Measurements from ENCODE around the gene TSPAN33. TPM values are rescaled to one million over a fixed set of nuclear protein-coding genes. Genes with fewer than 3 reads are reported as not detected.
A peak's percentile ranks its signal among the peaks of the same experiment; 100 is the strongest.

The TSPAN33 gene
- total and polyA plus RNA-seq, 8 donors, result 6.9 to 37.9 (median 16.7) TPM

DNA sequence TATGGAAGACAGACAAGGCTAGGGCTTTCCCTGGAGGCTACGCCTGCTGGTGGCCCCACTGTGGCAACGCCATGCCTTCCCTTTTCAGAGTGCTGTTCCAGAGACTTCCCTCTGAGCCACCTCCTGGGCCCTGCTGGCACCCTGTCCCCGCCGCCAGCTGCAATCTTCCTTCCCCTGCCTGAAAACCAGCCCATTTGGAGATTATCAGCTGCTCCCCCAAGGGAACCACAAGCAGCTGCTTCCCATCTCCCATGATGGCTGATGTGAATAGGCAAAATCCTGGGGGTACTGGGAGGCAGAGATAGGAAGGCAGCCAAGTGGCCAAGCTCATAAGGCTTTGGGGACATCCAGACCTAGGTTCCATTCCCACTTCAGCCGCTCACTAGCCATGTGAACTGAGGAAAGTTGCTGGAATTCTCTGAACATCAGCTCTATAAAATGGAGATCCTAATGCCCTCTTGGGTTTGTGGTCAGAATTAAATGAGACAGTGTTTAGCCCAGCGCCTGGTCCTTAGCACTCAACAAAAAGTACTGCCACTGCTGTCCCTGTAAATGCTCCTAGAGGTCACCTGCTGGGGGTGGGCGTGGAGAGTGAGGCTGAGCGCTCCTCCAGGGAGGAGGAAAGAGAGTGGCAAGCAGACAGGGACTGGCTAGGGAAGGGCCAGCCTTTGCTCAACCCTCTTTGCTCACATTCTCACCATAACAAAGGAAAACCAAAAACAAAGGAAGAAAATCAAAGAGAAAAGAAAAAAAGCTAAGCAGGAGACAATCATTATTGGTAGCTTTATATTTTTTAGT, 5.9 kb downstream of the TSPAN33 start:
- no peaks in the 10 kb centered on the region for H3K9me3 ChIP-seq
- WGBS, 2 donors, result 83 to 87% methylated on average over 8 of the region's 8 CpGs
- no peak overlapping the region for H3K4me3 ChIP-seq
- DNase-seq (no peak), FAIRE-seq (no peak), ATAC-seq (peak in 2 of 4 donors; percentile 44 to 68)
- H3K27ac ChIP-seq, result no peak overlapping the region
- no peaks in the 10 kb centered on the region for H3K27me3 ChIP-seq
- no peaks in the 10 kb centered on the region for H3K36me3 ChIP-seq
- TF ChIP-seq, protein P1, sequence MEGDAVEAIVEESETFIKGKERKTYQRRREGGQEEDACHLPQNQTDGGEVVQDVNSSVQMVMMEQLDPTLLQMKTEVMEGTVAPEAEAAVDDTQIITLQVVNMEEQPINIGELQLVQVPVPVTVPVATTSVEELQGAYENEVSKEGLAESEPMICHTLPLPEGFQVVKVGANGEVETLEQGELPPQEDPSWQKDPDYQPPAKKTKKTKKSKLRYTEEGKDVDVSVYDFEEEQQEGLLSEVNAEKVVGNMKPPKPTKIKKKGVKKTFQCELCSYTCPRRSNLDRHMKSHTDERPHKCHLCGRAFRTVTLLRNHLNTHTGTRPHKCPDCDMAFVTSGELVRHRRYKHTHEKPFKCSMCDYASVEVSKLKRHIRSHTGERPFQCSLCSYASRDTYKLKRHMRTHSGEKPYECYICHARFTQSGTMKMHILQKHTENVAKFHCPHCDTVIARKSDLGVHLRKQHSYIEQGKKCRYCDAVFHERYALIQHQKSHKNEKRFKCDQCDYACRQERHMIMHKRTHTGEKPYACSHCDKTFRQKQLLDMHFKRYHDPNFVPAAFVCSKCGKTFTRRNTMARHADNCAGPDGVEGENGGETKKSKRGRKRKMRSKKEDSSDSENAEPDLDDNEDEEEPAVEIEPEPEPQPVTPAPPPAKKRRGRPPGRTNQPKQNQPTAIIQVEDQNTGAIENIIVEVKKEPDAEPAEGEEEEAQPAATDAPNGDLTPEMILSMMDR (IDR thresholded peaks at IDR 0.05), result no peak
- H3K4me1 ChIP-seq, result peaks cover 0 to 5% (median 0%) of the 10 kb centered on the region in 3 donors
- intact Hi-C loops (cut with DNase I), result no loop called here

DNA sequence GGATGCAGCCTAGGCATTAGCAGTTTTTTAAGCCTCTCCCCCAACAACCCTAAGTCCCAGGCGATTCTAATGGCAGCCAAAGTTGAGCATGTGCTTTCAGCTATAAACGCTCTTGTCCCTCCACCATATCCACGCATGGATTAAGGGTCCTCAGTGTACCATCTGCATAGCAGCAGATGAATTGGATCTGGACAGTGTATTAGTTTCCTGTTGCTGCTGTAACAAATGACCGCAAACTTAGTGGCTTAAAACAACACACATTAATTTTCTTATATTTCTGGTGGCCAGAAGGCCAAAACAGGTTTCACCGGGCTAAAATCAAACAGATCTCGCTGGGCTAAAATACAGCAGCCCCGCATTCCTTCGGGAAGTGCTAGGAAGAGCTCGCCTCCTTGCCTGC, 13.1 kb downstream of the TSPAN33 start:
- Histone ChIP-seq H3K27ac (no peak overlapping the region), H3K4me3 (no peak overlapping the region), H3K9me3 (no peaks in the 10 kb centered on the region), H3K4me1 (no peaks in the 10 kb centered on the region), H3K36me3 (no peaks in the 10 kb centered on the region), H3K27me3 (no peaks in the 10 kb centered on the region)
- TF ChIP-seq, protein P1 (IDR thresholded peaks at IDR 0.05), result no peak
- FAIRE-seq, result no peak
- no peak for ATAC-seq
- intact Hi-C loops (cut with DNase I), result no loop called here
- WGBS, 2 donors, result 96 to 98% methylated on average over 9 of the region's 9 CpGs
- no peak for DNase-seq

DNA sequence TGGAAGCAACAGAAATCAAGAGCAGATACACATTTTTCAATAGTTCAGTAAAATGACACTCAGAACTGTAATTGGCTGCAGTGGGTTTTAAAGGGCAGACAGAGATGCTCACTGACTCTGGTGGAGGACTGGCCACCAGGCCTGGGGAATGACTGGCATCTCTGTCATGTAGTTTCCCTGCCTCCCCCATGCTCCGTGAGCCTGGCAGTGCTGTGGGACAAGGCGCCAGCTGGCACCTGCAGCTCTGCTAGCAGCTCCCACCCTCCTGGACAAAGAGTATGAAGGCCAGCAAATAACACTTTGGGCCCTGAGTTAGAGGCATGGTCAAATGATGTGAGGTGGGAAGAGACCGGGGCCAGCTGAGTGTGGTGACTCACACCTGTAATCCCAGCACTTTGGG, 15.0 kb downstream of the TSPAN33 start:
- DNase-seq, result no peak
- 74 to 79% methylated on average over 3 of the region's 3 CpGs for WGBS, 2 donors
- Histone ChIP-seq H3K4me1 (no peaks in the 10 kb centered on the region), H3K9me3 (no peaks in the 10 kb centered on the region), H3K36me3 (no peaks in the 10 kb centered on the region), H3K27me3 (no peaks in the 10 kb centered on the region), H3K27ac (no peak overlapping the region), H3K4me3 (no peak overlapping the region)
- FAIRE-seq, result no peak
- TF ChIP-seq, protein P1 (IDR thresholded peaks at IDR 0.05), result no peak
- no peak for ATAC-seq
- intact Hi-C loops (cut with DNase I), result no loop called here

DNA sequence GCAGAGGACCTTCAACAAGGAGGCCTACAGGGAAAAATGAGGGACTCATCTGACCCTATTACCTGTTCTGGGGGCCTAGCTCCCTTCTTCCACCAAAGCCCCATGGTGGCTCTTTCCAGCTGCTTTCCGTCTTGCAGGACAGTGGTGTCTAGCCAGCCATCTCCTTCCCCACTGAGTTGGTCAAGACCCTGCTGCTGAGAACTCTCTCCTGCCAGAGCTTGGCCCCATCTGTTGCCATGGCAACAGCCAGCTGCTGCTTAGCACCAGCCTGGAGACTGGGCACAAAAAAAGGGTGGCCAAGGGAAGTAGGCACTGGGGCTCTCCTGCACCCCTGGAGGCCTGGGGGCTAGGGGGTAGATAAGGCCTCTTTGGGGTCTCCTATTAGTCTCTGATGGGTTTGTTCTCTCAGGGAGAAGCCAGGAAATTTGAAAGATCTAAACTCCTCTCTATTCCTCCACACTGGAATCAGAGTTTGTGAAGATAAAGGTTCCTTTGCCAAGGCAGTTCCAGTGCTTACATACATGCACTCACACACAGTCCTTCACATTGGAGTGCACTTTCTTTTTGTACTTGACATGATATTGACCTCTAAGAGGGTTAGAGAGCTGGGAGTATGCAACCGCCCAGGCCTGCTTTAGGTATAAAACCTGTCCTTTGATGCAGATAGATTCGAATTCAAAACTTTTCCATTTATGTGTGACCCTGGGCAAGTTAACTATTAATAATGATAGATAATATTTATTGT, 15.8 kb downstream of the TSPAN33 start:
- no peak for DNase-seq
- no peak for FAIRE-seq
- WGBS, 2 donors, result 69 to 80% methylated on average over 3 of the region's 3 CpGs
- TF ChIP-seq, protein P1 (IDR thresholded peaks at IDR 0.05), result no peak
- no peaks in the 10 kb centered on the region for H3K9me3 ChIP-seq
- ATAC-seq, result peak in 1 of 4 donors; percentile 44
- H3K36me3 ChIP-seq, result no peaks in the 10 kb centered on the region
- no peak overlapping the region for H3K27ac ChIP-seq
- no peaks in the 10 kb centered on the region for H3K4me1 ChIP-seq
- no peaks in the 10 kb centered on the region for H3K27me3 ChIP-seq
- H3K4me3 ChIP-seq, result no peak overlapping the region
- intact Hi-C loops (cut with DNase I), result no loop called here
